ENCODE measurements around the gene ZFHX3. TPM values are rescaled to one million over a fixed set of nuclear protein-coding genes. Genes with fewer than 3 reads are reported as not detected.

ZFHX3 gene
- total and polyA plus RNA-seq, 4 donors: 1.5 to 5.9 (median 3.0) TPM

DNA sequence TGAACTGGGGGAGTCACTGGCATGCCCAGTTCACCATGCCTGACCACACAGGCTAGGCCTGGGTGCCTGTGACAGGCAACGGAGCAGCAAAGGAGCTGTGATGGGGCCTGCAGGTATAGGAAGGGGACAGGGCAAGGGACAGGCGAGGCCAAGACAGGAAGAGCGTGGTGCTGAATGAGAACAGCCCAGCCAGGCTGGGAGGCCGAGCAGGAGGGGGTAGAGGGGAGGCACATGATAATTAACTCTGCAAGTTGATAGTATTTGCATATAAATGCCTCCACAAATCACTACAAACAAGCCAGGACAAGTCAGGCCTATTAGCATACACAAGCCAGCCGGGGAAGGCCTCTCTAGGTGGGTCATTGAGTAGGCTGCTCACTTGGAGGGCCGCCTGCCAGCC, 7.8 kb downstream of the ZFHX3 start (continued):
- no peak for TF ChIP-seq NR2F2 (IDR thresholded peaks at IDR 0.05)
- no peak for TF ChIP-seq HNF4G (IDR thresholded peaks at IDR 0.05)
- TF ChIP-seq HNF4A (conservative IDR thresholded peaks at IDR 0.05): no peak
- TF ChIP-seq EGR1 (IDR thresholded peaks at IDR 0.05; ENCODE audit: low read depth in 2 of 2): no peak
- TF ChIP-seq YY1 (IDR thresholded peaks at IDR 0.05): no peak

- TF ChIP-seq HNF4G (IDR thresholded peaks at IDR 0.05) (peak; percentile 39), YY1 (IDR thresholded peaks at IDR 0.05) (no peak), SP1 (IDR thresholded peaks at IDR 0.05) (no peak), NR2F2 (IDR thresholded peaks at IDR 0.05) (no peak), REST (IDR thresholded peaks at IDR 0.05) (no peak), TAF1 (conservative IDR thresholded peaks at IDR 0.05) (no peak), RAD21 (IDR thresholded peaks at IDR 0.05) (no peak), HNF4A (conservative IDR thresholded peaks at IDR 0.05) (peak; percentile 56 to 86), JUND (IDR thresholded peaks at IDR 0.05) (no peak), FOXA1 (IDR thresholded peaks at IDR 0.05) (no peak)
- Histone ChIP-seq H3K27me3 (ENCODE audit: control insufficient read depth in 4 of 4, insufficient read depth in 4 of 4, low read length in 3 of 4) (no peaks in the 10 kb centered on the region), H3K9me3 (ENCODE audit: control insufficient read depth in 4 of 4, low read length in 3 of 4) (no peaks in the 10 kb centered on the region), H3K27ac (ENCODE audit: low read depth in 1 of 2, low read length in 2 of 2) (no peak overlapping the region), H3K4me3 (ENCODE audit: low read depth in 1 of 3, low read length in 3 of 3) (no peak overlapping the region), H3K36me3 (ENCODE audit: control insufficient read depth in 4 of 4, insufficient read depth in 3 of 4, low read depth in 1 of 4, low read length in 3 of 4) (no peaks in the 10 kb centered on the region), H3K9ac (ENCODE audit: low read depth in 1 of 2, low read length in 2 of 2) (no peak overlapping the region), H3K4me1 (ENCODE audit: control insufficient read depth in 4 of 4, insufficient read depth in 4 of 4, low read length in 3 of 4) (peaks cover 4 to 7% (median 5%) of the 10 kb centered on the region in 4 donors)
- no peak for DNase-seq (ENCODE audit: low spot score)
- 71% methylated on average over 14 of the region's 14 CpGs for WGBS
Measured at GRCh38 chr16:73037845-73038570, 9.9 kb downstream of the ZFHX3 start.

- DNase-seq (ENCODE audit: low spot score): no peak
Measured at GRCh38 chr16:73037331-73037745, 10.6 kb downstream of the ZFHX3 start.

More at GRCh38 chr16:73037331-73037745, 10.6 kb downstream of the ZFHX3 start:
- Histone ChIP-seq H3K27ac (ENCODE audit: low read depth in 1 of 2, low read length in 2 of 2) (no peak overlapping the region), H3K4me1 (ENCODE audit: control insufficient read depth in 4 of 4, insufficient read depth in 4 of 4, low read length in 3 of 4) (peaks cover 8 to 12% (median 8%) of the 10 kb centered on the region in 4 donors), H3K9ac (ENCODE audit: low read depth in 1 of 2, low read length in 2 of 2) (no peak overlapping the region), H3K27me3 (ENCODE audit: control insufficient read depth in 4 of 4, insufficient read depth in 4 of 4, low read length in 3 of 4) (no peaks in the 10 kb centered on the region), H3K9me3 (ENCODE audit: control insufficient read depth in 4 of 4, low read length in 3 of 4) (no peaks in the 10 kb centered on the region), H3K4me3 (ENCODE audit: low read depth in 1 of 3, low read length in 3 of 3) (no peak overlapping the region), H3K36me3 (ENCODE audit: control insufficient read depth in 4 of 4, insufficient read depth in 3 of 4, low read depth in 1 of 4, low read length in 3 of 4) (no peaks in the 10 kb centered on the region)
- no peak for TF ChIP-seq HNF4G (IDR thresholded peaks at IDR 0.05)
- no peak for TF ChIP-seq RAD21 (IDR thresholded peaks at IDR 0.05)
- no peak for TF ChIP-seq HNF4A (conservative IDR thresholded peaks at IDR 0.05)
- TF ChIP-seq YY1 (IDR thresholded peaks at IDR 0.05): no peak
- TF ChIP-seq FOXA2 (IDR thresholded peaks at IDR 0.05): no peak
- TF ChIP-seq JUND (IDR thresholded peaks at IDR 0.05): no peak
- TF ChIP-seq REST (IDR thresholded peaks at IDR 0.05): no peak
- TF ChIP-seq, protein P1, sequence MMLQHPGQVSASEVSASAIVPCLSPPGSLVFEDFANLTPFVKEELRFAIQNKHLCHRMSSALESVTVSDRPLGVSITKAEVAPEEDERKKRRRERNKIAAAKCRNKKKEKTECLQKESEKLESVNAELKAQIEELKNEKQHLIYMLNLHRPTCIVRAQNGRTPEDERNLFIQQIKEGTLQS (IDR thresholded peaks at IDR 0.05): no peak
- 69% methylated on average over 5 of the region's 5 CpGs for WGBS

Measured in liver (tissue), 9 donors.